Endothelial cell of umbilical vein (primary cell): ENCODE measurements around the gene PRDM12. TPM values are rescaled to one million over a fixed set of nuclear protein-coding genes. Genes with fewer than 3 reads are reported as not detected.

ENCODE experiments used
- BruUV-seq: library from RNA; stranded (reverse); fragments of 400-500 nt; replicated peaks from 2 replicates; lab custom pipeline; 2021; lab: Mats Ljungman, UMichigan
- CTCF ChIA-PET: fragments of 300-600, 350-600 bp; sonication (Branson Sonifier 250); formaldehyde crosslinking; loops from one replicate; lab custom pipeline; 2021; ENCODE audit warnings: antibody characterized with exemption, inconsistent platforms; lab: Charles Lee
- POLR2A ChIA-PET: fragments of 300-600, 350-600 bp; sonication (Branson Sonifier 250); formaldehyde crosslinking; loops from one replicate; lab custom pipeline; 2021; ENCODE audit warnings: antibody characterized with exemption, inconsistent platforms; lab: Charles Lee
- DNase-seq: peaks from one replicate; pipeline ENCODE4 v3.0.0-alpha.2; 2011; ENCODE audit warnings: low read depth, low spot score
- FAIRE-seq: peaks from 2 replicates; lab custom pipeline; 2011; peaks lifted over from hg19 to GRCh38; lab: Jason Lieb, UNC
- H2AFZ ChIP-seq: 2 replicates; pipeline ENCODE4 v1.6.0; 2012; ENCODE audit warnings: low read depth, low read length, control low read depth, inconsistent platforms
- H3K27ac ChIP-seq: 2 replicates; pipeline ENCODE4 v1.5.1; 2011; ENCODE audit warnings: low read depth, mild to moderate bottlenecking, control low read depth, low read length, moderate library complexity; ENCODE audit not compliant: insufficient read depth
- H3K27me3 ChIP-seq, 2 experiments: 2 replicates each; pipeline versions ENCODE4 v1.6.0 to v1.6.1; 2011; ENCODE audit warnings: low read length in 2 of 2, mixed read lengths in 1 of 2; ENCODE audit not compliant: control insufficient read depth in 2 of 2, insufficient read depth in 2 of 2
- H3K36me3 ChIP-seq, 2 experiments: 2 replicates in 1 of 2; 3 replicates in 1 of 2; pipeline ENCODE4 v1.5.1; 2011; ENCODE audit warnings: low read length in 2 of 2, mild to moderate bottlenecking in 1 of 2, moderate library complexity in 1 of 2; ENCODE audit not compliant: control insufficient read depth in 2 of 2, insufficient read depth in 2 of 2; ENCODE audit errors: extremely low read depth in 1 of 2
- H3K4me1 ChIP-seq: 3 replicates; pipeline ENCODE4 v1.5.1; 2011; ENCODE audit warnings: mild to moderate bottlenecking, low read length; ENCODE audit not compliant: control insufficient read depth, insufficient read depth; ENCODE audit errors: extremely low read depth
- H3K4me2 ChIP-seq: 2 replicates; pipeline ENCODE4 v1.6.1; 2011; ENCODE audit warnings: low read length, control low read depth, mixed read lengths; ENCODE audit not compliant: insufficient read depth
- H3K4me3 ChIP-seq, 3 experiments: fragments of 200-600 bp in 1 of 3; sonication (generic), shearing (Covaris generic) in 1 of 3; replicated peaks in 1 of 3; 2 replicates each; pipeline ENCODE4 v1.5.1; 2011 to 2016; ENCODE audit warnings: control low read depth in 3 of 3, low read length in 3 of 3, mild to moderate bottlenecking in 2 of 3, inconsistent platforms in 1 of 3, low read depth in 1 of 3, moderate library complexity in 1 of 3; ENCODE audit not compliant: insufficient read depth in 1 of 3
- H3K79me2 ChIP-seq: 2 replicates; pipeline ENCODE4 v1.6.0; 2012; ENCODE audit warnings: low read length, inconsistent platforms; ENCODE audit not compliant: control insufficient read depth, insufficient read depth
- H3K9ac ChIP-seq: replicated peaks from 2 replicates; pipeline ENCODE3; 2011; ENCODE audit warnings: low read length, control low read depth; ENCODE audit not compliant: insufficient read depth; ENCODE audit errors: extremely low read depth
- H3K9me1 ChIP-seq: replicated peaks from 3 replicates; pipeline ENCODE4 v1.6.0; 2011; ENCODE audit warnings: mild to moderate bottlenecking, low read length; ENCODE audit not compliant: control insufficient read depth, insufficient read depth; ENCODE audit errors: extremely low read depth
- H3K9me3 ChIP-seq: replicated peaks from 2 replicates; pipeline ENCODE4 v1.5.1; 2012; ENCODE audit warnings: low read length, inconsistent platforms; ENCODE audit not compliant: control insufficient read depth, insufficient read depth
- H4K20me1 ChIP-seq: replicated peaks from 2 replicates; pipeline ENCODE3; 2011; ENCODE audit warnings: mild to moderate bottlenecking, low read length; ENCODE audit not compliant: control insufficient read depth, insufficient read depth; ENCODE audit errors: extremely low read depth
- CTCF ChIP-seq, 2 donors: IDR thresholded peaks; 1 replicate in 1 of 2; 2 replicates in 1 of 2; pipeline ENCODE4 v1.5.1; 2011; ENCODE audit warnings: low read length in 2 of 2, mild to moderate bottlenecking in 2 of 2, moderate library complexity in 2 of 2, control low read depth in 1 of 2, inconsistent platforms in 1 of 2, low read depth in 1 of 2; ENCODE audit not compliant: insufficient read depth in 1 of 2; ENCODE audit errors: extremely low read depth in 1 of 2
- EZH2 ChIP-seq: IDR thresholded peaks from 2 replicates; pipeline ENCODE4 v1.6.1; 2012; ENCODE audit warnings: borderline replicate concordance, low read depth, mild to moderate bottlenecking, moderate library complexity, low read length, inconsistent platforms; ENCODE audit not compliant: severe bottlenecking
- FOS ChIP-seq: IDR thresholded peaks from 2 replicates; pipeline ENCODE4 v1.6.1; 2011; ENCODE audit warnings: mild to moderate bottlenecking, low read length, moderate library complexity, borderline replicate concordance; ENCODE audit not compliant: insufficient read depth
- GATA2 ChIP-seq: IDR thresholded peaks from 2 replicates; pipeline ENCODE4 v1.7.0; 2011; ENCODE audit warnings: low read depth, mild to moderate bottlenecking, moderate library complexity, mixed read lengths, low read length; ENCODE audit not compliant: insufficient read length, insufficient read depth
- JUN ChIP-seq: IDR thresholded peaks from 2 replicates; pipeline ENCODE4 v1.6.1; 2011; ENCODE audit warnings: borderline replicate concordance, low read depth; ENCODE audit not compliant: insufficient read length, insufficient read depth
- MAX ChIP-seq: IDR thresholded peaks from 2 replicates; pipeline ENCODE4 v1.6.1; 2011; ENCODE audit not compliant: insufficient read depth, insufficient read length
- MYC ChIP-seq: IDR thresholded peaks from one replicate; pipeline ENCODE4 v1.6.1; 2011; ENCODE audit warnings: mild to moderate bottlenecking, low read depth, low read length
- POLR2A ChIP-seq: IDR thresholded peaks from 2 replicates; pipeline ENCODE4 v1.6.1; 2012; ENCODE audit warnings: low read depth, mild to moderate bottlenecking, control low read depth, low read length
- POLR2AphosphoS5 ChIP-seq: IDR thresholded peaks from 2 replicates; pipeline ENCODE4 v1.6.1; 2012; ENCODE audit warnings: low read depth, mild to moderate bottlenecking, control low read depth, low read length, moderate library complexity; ENCODE audit not compliant: insufficient read depth
- dilution Hi-C: fragments of 300-500 bp; cut with MboI; formaldehyde crosslinking; loops from one replicate; pipeline ENCODE4 v1.15.0; 2019; ENCODE audit warnings: low sequenced_read_pairs; ENCODE audit not compliant: extremely low pct_ligation_motif_present
- intact Hi-C: fragments of 100-400 bp; cut with micrococcal nuclease; formaldehyde crosslinking; loops from one replicate; pipeline ENCODE4 v1.10.0; 2022
- polyA plus RNA-seq, 4 experiments: library from polyadenylated mRNA; depleted of rRNA in 3 of 4; stranded (reverse) in 3 of 4; unstranded in 1 of 4; fragments of >200 nt; gene quantifications; 2 replicates each; pipeline versions ENCODE4 v1.2.1 to v1.2.3, GENCODE V29; 2011 to 2012; ENCODE audit warnings: missing spikeins in 1 of 4
- total RNA-seq: library from RNA; stranded (reverse); gene quantifications from 2 replicates; pipeline ENCODE4 v1.2.3, GENCODE V29; 2021

The PRDM12 gene
- total and polyA plus RNA-seq, 2 donors (not counting 3 experiments of a cell fraction or from before 2014, with no cell fraction given), result not detected

GRCh38 chr9:130632841-130633240 is 31.6 kb upstream of the PRDM12 start:
- no peak overlapping the region for H3K9ac ChIP-seq
- H3K4me2 ChIP-seq, result no peak overlapping the region
- POLR2A ChIA-PET, result no interaction called here
- H3K36me3 ChIP-seq, result peaks cover 7 to 57% of the 10 kb centered on the region in 2 experiments
- H3K4me3 ChIP-seq, result no peak overlapping the region
- H4K20me1 ChIP-seq, result no peaks in the 10 kb centered on the region
- H3K79me2 ChIP-seq, result no peaks in the 10 kb centered on the region
- H3K4me1 ChIP-seq, result no peaks in the 10 kb centered on the region
- H2AFZ ChIP-seq, result no peak overlapping the region
- DNase-seq (no peak), FAIRE-seq (no peak)
- intact Hi-C loops (no loop called here), dilution Hi-C loops (no loop called here)
- no peaks in the 10 kb centered on the region for H3K27me3 ChIP-seq
- no TSS peak for BruUV-seq
- no peak for TF ChIP-seq GATA2
- TF ChIP-seq MYC, result no peak
- TF ChIP-seq EZH2, result no peak
- TF ChIP-seq JUN, result no peak
- TF ChIP-seq MAX, result no peak
- TF ChIP-seq POLR2A, result no peak
- no peak for TF ChIP-seq POLR2AphosphoS5
- TF ChIP-seq FOS, result no peak
- TF ChIP-seq CTCF (IDR thresholded peaks at IDR 0.05; ENCODE audit: extremely low read depth in 1 of 2, insufficient read depth in 1 of 2, low read depth in 1 of 2, low read length in 2 of 2), result no peak
- no peaks in the 10 kb centered on the region for H3K9me1 ChIP-seq
- no peak overlapping the region for H3K27ac ChIP-seq
- CTCF ChIA-PET, result no interaction called here
- no peaks in the 10 kb centered on the region for H3K9me3 ChIP-seq
